Left ventricle myocardium inferior (tissue), 1 donor: ENCODE measurements around the gene LAPTM5. TPM values are rescaled to one million over a fixed set of nuclear protein-coding genes. Genes with fewer than 3 reads are reported as not detected.

Experiments used
- DNase-seq: peaks from one replicate; pipeline ENCODE4 v3.0.0-alpha.2; 2020
- H3K27ac ChIP-seq: fragments of 200-600 bp; replicated peaks from 2 replicates; pipeline ENCODE4 v1.8.0; 2021
- H3K27me3 ChIP-seq: fragments of 200-600 bp; 2 replicates; pipeline ENCODE4 v1.8.0; 2021; ENCODE audit warnings: low read depth
- H3K36me3 ChIP-seq: fragments of 200-600 bp; 2 replicates; pipeline ENCODE4 v1.8.0; 2021
- H3K4me1 ChIP-seq: fragments of 200-600 bp; 2 replicates; pipeline ENCODE4 v1.8.0; 2021
- H3K4me3 ChIP-seq: fragments of 200-600 bp; 2 replicates; pipeline ENCODE4 v1.8.0; 2021; ENCODE audit warnings: mild to moderate bottlenecking, moderate library complexity
- H3K9me3 ChIP-seq: fragments of 200-600 bp; replicated peaks from 2 replicates; pipeline ENCODE4 v1.8.0; 2021
- CTCF ChIP-seq: fragments of 200-600 bp; IDR thresholded peaks from 2 replicates; pipeline ENCODE4 v1.8.0; 2021; ENCODE audit warnings: antibody characterized with exemption, mild to moderate bottlenecking, borderline replicate concordance
- intact Hi-C: fragments of 100-400 bp; cut with micrococcal nuclease; formaldehyde crosslinking; loops from one replicate; pipeline ENCODE4 v1.11.0; 2022
- total RNA-seq: library from RNA; stranded (reverse); fragmentation: NEBNext Ultra II Directional; extraction: Animal tissue kit (Norgen Biotek cat#: 25700); gene quantifications from one replicate; pipeline ENCODE4 v1.2.1, GENCODE V29; 2021
- donor health status: DM: no; HTN: yes; CAD: no; lungs with severe emphysema.

The LAPTM5 gene
- total RNA-seq, 1 donor from 2014 or later = 18.8 TPM

- H3K9me3 ChIP-seq = no peaks in the 10 kb centered on the region
- no peak overlapping the region for H3K4me3 ChIP-seq
- H3K36me3 ChIP-seq = no peaks in the 10 kb centered on the region
- no peak for DNase-seq
- TF ChIP-seq CTCF = no peak
- peaks cover 19% of the 10 kb centered on the region for H3K4me1 ChIP-seq
- intact Hi-C loops = no loop called here
- H3K27me3 ChIP-seq = peaks cover 33% of the 10 kb centered on the region
- no peak overlapping the region for H3K27ac ChIP-seq
Observed at GRCh38 chr1:30789388-30790255, 32.0 kb upstream of the LAPTM5 start.

- peaks cover 19% of the 10 kb centered on the region for H3K4me1 ChIP-seq
- no peaks in the 10 kb centered on the region for H3K9me3 ChIP-seq
- no peak for TF ChIP-seq CTCF
- H3K4me3 ChIP-seq = no peak overlapping the region
- no peak overlapping the region for H3K27ac ChIP-seq
- peaks cover 33% of the 10 kb centered on the region for H3K27me3 ChIP-seq
- H3K36me3 ChIP-seq = no peaks in the 10 kb centered on the region
- intact Hi-C loops = no loop called here
- DNase-seq = no peak
Observed at GRCh38 chr1:30788580-30789387, 31.2 kb upstream of the LAPTM5 start.

- intact Hi-C loops = no loop called here
- Histone ChIP-seq H3K27ac (no peak overlapping the region), H3K36me3 (no peaks in the 10 kb centered on the region), H3K9me3 (no peaks in the 10 kb centered on the region), H3K4me3 (no peak overlapping the region), H3K27me3 (peaks cover 33% of the 10 kb centered on the region), H3K4me1 (peaks cover 21% of the 10 kb centered on the region)
- no peak for TF ChIP-seq CTCF
- DNase-seq = no peak
Observed at GRCh38 chr1:30787856-30788495, 30.4 kb upstream of the LAPTM5 start.

GRCh38 chr1:30787266-30787665, 29.7 kb upstream of the LAPTM5 start:
- Histone ChIP-seq H3K27me3 (peaks cover 31% of the 10 kb centered on the region), H3K4me1 (peaks cover 28% of the 10 kb centered on the region), H3K36me3 (no peaks in the 10 kb centered on the region), H3K27ac (peak overlapping the region; percentile 62), H3K9me3 (no peaks in the 10 kb centered on the region), H3K4me3 (no peak overlapping the region)
- intact Hi-C loops = no loop called here
- TF ChIP-seq CTCF = no peak
- no peak for DNase-seq

GRCh38 chr1:30786264-30786991, 28.9 kb upstream of the LAPTM5 start:
- Histone ChIP-seq H3K36me3 (no peaks in the 10 kb centered on the region), H3K27ac (peak overlapping the region; percentile 62), H3K4me1 (peaks cover 28% of the 10 kb centered on the region), H3K4me3 (no peak overlapping the region), H3K9me3 (no peaks in the 10 kb centered on the region), H3K27me3 (peaks cover 30% of the 10 kb centered on the region)
- intact Hi-C loops = no loop called here
- DNase-seq = peak; percentile 32
- TF ChIP-seq CTCF = no peak
